Keratinocyte (primary cell): Measurements from ENCODE around the gene SLC35B3. TPM values are rescaled to one million over a fixed set of nuclear protein-coding genes. Genes with fewer than 3 reads are reported as not detected.

Experiments used
- DNase-seq: peaks from one replicate; pipeline ENCODE4 v3.0.0-alpha.2; 2011; ENCODE audit warnings: low read depth, missing footprints, low spot score
- FAIRE-seq: peaks from 2 replicates; lab custom pipeline; 2011; peaks lifted over from hg19 to GRCh38; lab: Jason Lieb, UNC
- H2AFZ ChIP-seq: 2 replicates; pipeline ENCODE4 v1.6.0; 2012; ENCODE audit warnings: low read length, control low read depth, inconsistent platforms; ENCODE audit not compliant: control insufficient read depth
- H3K27ac ChIP-seq: 2 replicates; pipeline ENCODE4 v1.5.1; 2011; ENCODE audit warnings: low read length; ENCODE audit not compliant: control insufficient read depth, insufficient read depth
- H3K27me3 ChIP-seq: 3 replicates; pipeline ENCODE4 v1.6.0; 2011; ENCODE audit warnings: low read length; ENCODE audit not compliant: control insufficient read depth, insufficient read depth; ENCODE audit errors: extremely low read depth
- H3K36me3 ChIP-seq, 2 experiments: 2 replicates in 1 of 2; 3 replicates in 1 of 2; pipeline ENCODE4 v1.5.1; 2011; ENCODE audit warnings: low read length in 2 of 2, mild to moderate bottlenecking in 1 of 2; ENCODE audit not compliant: control insufficient read depth in 2 of 2, insufficient read depth in 2 of 2; ENCODE audit errors: extremely low read depth in 1 of 2
- H3K4me1 ChIP-seq: 3 replicates; pipeline ENCODE4 v1.5.1; 2011; ENCODE audit warnings: low read length; ENCODE audit not compliant: control insufficient read depth, insufficient read depth; ENCODE audit errors: extremely low read depth
- H3K4me2 ChIP-seq: 3 replicates; pipeline ENCODE4 v1.6.0; 2011; ENCODE audit warnings: low read depth, low read length; ENCODE audit not compliant: control insufficient read depth, insufficient read depth; ENCODE audit errors: extremely low read depth
- H3K4me3 ChIP-seq, 3 experiments: fragments of 200-600 bp in 1 of 3; sonication (generic) in 1 of 3; 2 replicates in 2 of 3; 3 replicates in 1 of 3; pipeline ENCODE4 v1.5.1; 2011 to 2016; ENCODE audit warnings: low read length in 3 of 3, mild to moderate bottlenecking in 3 of 3, control low read depth in 2 of 3, inconsistent platforms in 1 of 3, low read depth in 1 of 3, mixed read lengths in 1 of 3, mixed run types in 1 of 3, moderate library complexity in 1 of 3; ENCODE audit not compliant: control insufficient read depth in 2 of 3, insufficient read depth in 2 of 3; ENCODE audit errors: extremely low read depth in 1 of 3
- H3K79me2 ChIP-seq: 2 replicates; pipeline ENCODE4 v1.6.0; 2012; ENCODE audit warnings: low read length; ENCODE audit not compliant: control insufficient read depth, insufficient read depth
- H3K9ac ChIP-seq: 3 replicates; pipeline ENCODE4 v1.6.0; 2011; ENCODE audit warnings: low read length; ENCODE audit not compliant: control insufficient read depth, insufficient read depth; ENCODE audit errors: extremely low read depth
- H3K9me1 ChIP-seq: 3 replicates; pipeline ENCODE4 v1.6.0; 2011; ENCODE audit warnings: low read length; ENCODE audit not compliant: control insufficient read depth, insufficient read depth; ENCODE audit errors: extremely low read depth
- H3K9me3 ChIP-seq: 2 replicates; pipeline ENCODE4 v1.5.1; 2012; ENCODE audit warnings: low read depth, low read length; ENCODE audit not compliant: control insufficient read depth
- H4K20me1 ChIP-seq: 3 replicates; pipeline ENCODE4 v1.6.0; 2011; ENCODE audit warnings: low read length; ENCODE audit not compliant: control insufficient read depth, insufficient read depth; ENCODE audit errors: extremely low read depth
- EZH2 ChIP-seq: IDR thresholded peaks from one replicate; pipeline ENCODE4 v1.6.1; 2012; ENCODE audit warnings: inconsistent platforms, mild to moderate bottlenecking, low read length, moderate library complexity
- dilution Hi-C: fragments of 300-500 bp; cut with MboI; formaldehyde crosslinking; loops from one replicate; pipeline ENCODE4 v1.7.0; 2020; ENCODE audit warnings: low sequenced_read_pairs; ENCODE audit not compliant: extremely low pct_ligation_motif_present
- polyA plus RNA-seq, 5 experiments: library from polyadenylated mRNA; depleted of rRNA in 3 of 5; stranded (reverse) in 3 of 5; stranded (forward) in 1 of 5; unstranded in 1 of 5; fragments of >200 nt; gene quantifications; 1 replicate in 1 of 5; 2 replicates in 3 of 5; 3 replicates in 1 of 5; pipeline versions ENCODE4 v1.2.1 to v1.2.3, GENCODE V29; 2011 to 2012; ENCODE audit warnings: missing spikeins in 2 of 5, low read depth in 1 of 5, low replicate concordance in 1 of 5
- TF ChIP-seq, protein P1 (sequence below), 3 experiments: IDR thresholded peaks in 1 of 3; conservative IDR thresholded peaks in 1 of 3; optimal IDR thresholded peaks in 1 of 3; 2 replicates in 2 of 3; 3 replicates in 1 of 3; pipeline versions ENCODE3 to v1.5.1; 2011; ENCODE audit warnings: low read length in 3 of 3, mild to moderate bottlenecking in 3 of 3, moderate library complexity in 2 of 3, control low read depth in 1 of 3, inconsistent platforms in 1 of 3; ENCODE audit not compliant: insufficient read depth in 2 of 3; ENCODE audit errors: extremely low read depth in 1 of 3

The SLC35B3 gene
- polyA plus RNA-seq, 1 donor (not counting 4 experiments of a cell fraction or from before 2014, with no cell fraction given), result 30.6 TPM

DNA sequence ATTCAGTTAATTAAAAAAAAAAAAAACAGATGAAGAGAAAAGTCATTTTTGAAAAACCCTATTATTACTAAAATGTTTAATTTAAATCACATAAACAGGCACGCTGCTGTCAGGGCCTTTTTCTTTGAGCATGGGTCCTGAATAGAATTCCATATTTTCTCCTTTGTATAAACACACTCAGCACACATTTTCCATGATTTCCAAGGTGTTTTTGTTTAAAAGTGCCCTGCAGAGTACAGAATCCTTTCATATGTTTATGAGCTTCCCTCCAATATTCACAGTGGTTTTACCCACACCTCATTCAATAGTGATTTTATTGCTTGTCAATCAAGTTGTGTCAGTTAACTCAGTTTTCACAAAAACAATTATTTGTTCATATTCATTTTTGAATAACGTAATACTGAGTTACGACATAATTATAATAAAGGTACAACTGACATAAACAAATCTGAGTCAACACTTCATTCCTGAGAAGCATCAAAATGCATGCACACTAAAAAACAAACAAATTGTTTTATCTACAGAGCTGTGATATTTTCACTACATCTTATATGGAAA is 15.2 kb downstream of the SLC35B3 start:
- DNase-seq (no peak), FAIRE-seq (no peak)
- no peak overlapping the region for H2AFZ ChIP-seq
- H3K9me1 ChIP-seq, result no peaks in the 10 kb centered on the region
- TF ChIP-seq, protein P1, sequence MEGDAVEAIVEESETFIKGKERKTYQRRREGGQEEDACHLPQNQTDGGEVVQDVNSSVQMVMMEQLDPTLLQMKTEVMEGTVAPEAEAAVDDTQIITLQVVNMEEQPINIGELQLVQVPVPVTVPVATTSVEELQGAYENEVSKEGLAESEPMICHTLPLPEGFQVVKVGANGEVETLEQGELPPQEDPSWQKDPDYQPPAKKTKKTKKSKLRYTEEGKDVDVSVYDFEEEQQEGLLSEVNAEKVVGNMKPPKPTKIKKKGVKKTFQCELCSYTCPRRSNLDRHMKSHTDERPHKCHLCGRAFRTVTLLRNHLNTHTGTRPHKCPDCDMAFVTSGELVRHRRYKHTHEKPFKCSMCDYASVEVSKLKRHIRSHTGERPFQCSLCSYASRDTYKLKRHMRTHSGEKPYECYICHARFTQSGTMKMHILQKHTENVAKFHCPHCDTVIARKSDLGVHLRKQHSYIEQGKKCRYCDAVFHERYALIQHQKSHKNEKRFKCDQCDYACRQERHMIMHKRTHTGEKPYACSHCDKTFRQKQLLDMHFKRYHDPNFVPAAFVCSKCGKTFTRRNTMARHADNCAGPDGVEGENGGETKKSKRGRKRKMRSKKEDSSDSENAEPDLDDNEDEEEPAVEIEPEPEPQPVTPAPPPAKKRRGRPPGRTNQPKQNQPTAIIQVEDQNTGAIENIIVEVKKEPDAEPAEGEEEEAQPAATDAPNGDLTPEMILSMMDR (optimal IDR thresholded peaks at IDR 0.05 in 1 of 3, IDR thresholded peaks at IDR 0.05 in 1 of 3, conservative IDR thresholded peaks at IDR 0.05 in 1 of 3; ENCODE audit: extremely low read depth in 1 of 3, insufficient read depth in 2 of 3, low read length in 3 of 3), result no peak
- TF ChIP-seq EZH2, result no peak
- H3K36me3 ChIP-seq, result peaks cover 10 to 13% of the 10 kb centered on the region in 2 experiments
- no peaks in the 10 kb centered on the region for H3K9me3 ChIP-seq
- no peaks in the 10 kb centered on the region for H4K20me1 ChIP-seq
- H3K4me2 ChIP-seq, result no peak overlapping the region
- H3K27me3 ChIP-seq, result no peaks in the 10 kb centered on the region
- dilution Hi-C loops, result no loop called here
- no peak overlapping the region for H3K4me3 ChIP-seq
- no peaks in the 10 kb centered on the region for H3K79me2 ChIP-seq
- no peaks in the 10 kb centered on the region for H3K4me1 ChIP-seq
- H3K27ac ChIP-seq, result no peak overlapping the region
- H3K9ac ChIP-seq, result no peak overlapping the region

DNA sequence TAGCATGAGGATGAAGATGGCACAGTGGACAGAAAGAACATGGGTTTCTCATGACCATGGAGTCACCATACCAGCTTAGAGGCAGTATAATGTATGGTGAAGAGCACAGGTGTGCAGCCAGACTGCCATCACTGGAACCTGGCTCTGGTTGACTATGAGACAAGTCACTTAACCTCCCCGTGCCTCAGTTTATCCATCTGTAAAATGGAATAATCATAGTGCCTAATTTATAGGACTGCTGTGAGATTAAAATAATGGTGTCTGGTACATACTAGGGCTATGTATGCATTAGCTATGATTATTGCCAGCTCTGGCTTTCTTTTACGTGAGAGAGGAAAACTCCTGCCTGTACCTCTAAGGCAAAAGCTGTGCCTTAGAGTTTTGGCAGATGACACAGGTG is 19.4 kb downstream of the SLC35B3 start:
- DNase-seq (no peak), FAIRE-seq (no peak)
- no peak overlapping the region for H3K27ac ChIP-seq
- H3K4me1 ChIP-seq, result no peaks in the 10 kb centered on the region
- no peaks in the 10 kb centered on the region for H3K27me3 ChIP-seq
- H3K9me1 ChIP-seq, result no peaks in the 10 kb centered on the region
- no peak overlapping the region for H3K4me3 ChIP-seq
- no peaks in the 10 kb centered on the region for H4K20me1 ChIP-seq
- H3K9ac ChIP-seq, result no peak overlapping the region
- H3K79me2 ChIP-seq, result no peaks in the 10 kb centered on the region
- dilution Hi-C loops, result no loop called here
- no peaks in the 10 kb centered on the region for H3K9me3 ChIP-seq
- H3K4me2 ChIP-seq, result no peak overlapping the region
- H2AFZ ChIP-seq, result no peak overlapping the region
- no peak for TF ChIP-seq EZH2
- TF ChIP-seq, protein P1 (optimal IDR thresholded peaks at IDR 0.05 in 1 of 3, IDR thresholded peaks at IDR 0.05 in 1 of 3, conservative IDR thresholded peaks at IDR 0.05 in 1 of 3; ENCODE audit: extremely low read depth in 1 of 3, insufficient read depth in 2 of 3, low read length in 3 of 3), result no peak
- H3K36me3 ChIP-seq, result peaks cover 10 to 13% of the 10 kb centered on the region in 2 experiments
